ENCODE data around the gene EFCAB12.

Gene EFCAB12

GRCh38 chr3:129432671-129433070, 4.2 kb upstream of the EFCAB12 start:
- no peak overlapping the region for H3K4ac ChIP-seq (ENCODE audit: low read depth in 1 of 2, low read length in 2 of 2)
- H3K4me2 ChIP-seq (ENCODE audit: low read length, poor library complexity, severe bottlenecking), result no peak overlapping the region
- H3K23ac ChIP-seq (ENCODE audit: low read length in 2 of 2), result no peak overlapping the region
- H4K8ac ChIP-seq (ENCODE audit: low read length), result no peak overlapping the region
- H3K36me3 ChIP-seq (ENCODE audit: control insufficient read depth in 1 of 2, insufficient read depth in 2 of 2, low read depth in 1 of 2, low read length in 2 of 2), result peaks cover 13 to 82% of the 10 kb centered on the region in 2 experiments
- H3K4me1 ChIP-seq (ENCODE audit: control insufficient read depth, insufficient read depth, low read depth, low read length), result peaks cover 12% of the 10 kb centered on the region
- no peak overlapping the region for H2BK5ac ChIP-seq (ENCODE audit: low read depth, low read length, poor library complexity, severe bottlenecking)
- H3K79me1 ChIP-seq (replicated peaks; ENCODE audit: low read length, poor library complexity, severe bottlenecking), result peaks cover 1% of the 10 kb centered on the region
- H3K14ac ChIP-seq (ENCODE audit: low read length in 2 of 2), result no peak overlapping the region
- H3K9ac ChIP-seq (ENCODE audit: low read length), result no peak overlapping the region
- no peaks in the 10 kb centered on the region for H3K9me3 ChIP-seq (ENCODE audit: control insufficient read depth, low read length)
- no peak overlapping the region for H2BK15ac ChIP-seq (ENCODE audit: low read depth, poor library complexity, severe bottlenecking)
- no peak overlapping the region for H3K27ac ChIP-seq (ENCODE audit: low read length, poor library complexity, severe bottlenecking)
- no peak overlapping the region for H3K18ac ChIP-seq (ENCODE audit: low read depth in 1 of 2, low read length in 2 of 2)
- H3K4me3 ChIP-seq (ENCODE audit: insufficient read depth in 1 of 2, low read depth in 1 of 2, low read length in 2 of 2), result no peak overlapping the region
- no peak overlapping the region for H2AK5ac ChIP-seq (ENCODE audit: low read length, severe bottlenecking)
- no peak overlapping the region for H2BK12ac ChIP-seq (ENCODE audit: low read length in 2 of 2)
- H2AFZ ChIP-seq (ENCODE audit: low read depth, low read length), result no peak overlapping the region
- no peak for DNase-seq
- no peak overlapping the region for H4K91ac ChIP-seq (ENCODE audit: low read length)
- no peaks in the 10 kb centered on the region for H3K27me3 ChIP-seq (ENCODE audit: control insufficient read depth in 1 of 2, insufficient read depth in 1 of 2, low read length in 2 of 2)
- H2BK120ac ChIP-seq (ENCODE audit: low read depth, low read length), result no peak overlapping the region

- no peaks in the 10 kb centered on the region for H3K9me3 ChIP-seq (ENCODE audit: control insufficient read depth, low read length)
- no peak for DNase-seq
- no peak overlapping the region for H3K14ac ChIP-seq (ENCODE audit: low read length in 2 of 2)
- H2BK15ac ChIP-seq (ENCODE audit: low read depth, poor library complexity, severe bottlenecking), result no peak overlapping the region
- H3K4me3 ChIP-seq (ENCODE audit: insufficient read depth in 1 of 2, low read depth in 1 of 2, low read length in 2 of 2), result no peak overlapping the region
- no peak overlapping the region for H4K91ac ChIP-seq (ENCODE audit: low read length)
- H3K79me1 ChIP-seq (replicated peaks; ENCODE audit: low read length, poor library complexity, severe bottlenecking), result peaks cover 1% of the 10 kb centered on the region
- H3K27me3 ChIP-seq (ENCODE audit: control insufficient read depth in 1 of 2, insufficient read depth in 1 of 2, low read length in 2 of 2), result no peaks in the 10 kb centered on the region
- no peak overlapping the region for H3K18ac ChIP-seq (ENCODE audit: low read depth in 1 of 2, low read length in 2 of 2)
- no peak overlapping the region for H3K4ac ChIP-seq (ENCODE audit: low read depth in 1 of 2, low read length in 2 of 2)
- peaks cover 12% of the 10 kb centered on the region for H3K4me1 ChIP-seq (ENCODE audit: control insufficient read depth, insufficient read depth, low read depth, low read length)
- no peak overlapping the region for H4K8ac ChIP-seq (ENCODE audit: low read length)
- no peak overlapping the region for H2BK5ac ChIP-seq (ENCODE audit: low read depth, low read length, poor library complexity, severe bottlenecking)
- H2BK12ac ChIP-seq (ENCODE audit: low read length in 2 of 2), result no peak overlapping the region
- H3K9ac ChIP-seq (ENCODE audit: low read length), result no peak overlapping the region
- no peak overlapping the region for H3K23ac ChIP-seq (ENCODE audit: low read length in 2 of 2)
- no peak overlapping the region for H2AFZ ChIP-seq (ENCODE audit: low read depth, low read length)
- no peak overlapping the region for H2AK5ac ChIP-seq (ENCODE audit: low read length, severe bottlenecking)
- no peak overlapping the region for H2BK120ac ChIP-seq (ENCODE audit: low read depth, low read length)
- H3K36me3 ChIP-seq (ENCODE audit: control insufficient read depth in 1 of 2, insufficient read depth in 2 of 2, low read depth in 1 of 2, low read length in 2 of 2), result peaks cover 13 to 76% of the 10 kb centered on the region in 2 experiments
- WGBS, result 88% methylated on average over 4 of the region's 7 CpGs
- no peak overlapping the region for H3K4me2 ChIP-seq (ENCODE audit: low read length, poor library complexity, severe bottlenecking)
- peak overlapping the region; percentile 3 for H3K27ac ChIP-seq (ENCODE audit: low read length, poor library complexity, severe bottlenecking)
These were observed 3.6 kb upstream of the EFCAB12 start for GRCh38 chr3:129432036-129432435.

DNA sequence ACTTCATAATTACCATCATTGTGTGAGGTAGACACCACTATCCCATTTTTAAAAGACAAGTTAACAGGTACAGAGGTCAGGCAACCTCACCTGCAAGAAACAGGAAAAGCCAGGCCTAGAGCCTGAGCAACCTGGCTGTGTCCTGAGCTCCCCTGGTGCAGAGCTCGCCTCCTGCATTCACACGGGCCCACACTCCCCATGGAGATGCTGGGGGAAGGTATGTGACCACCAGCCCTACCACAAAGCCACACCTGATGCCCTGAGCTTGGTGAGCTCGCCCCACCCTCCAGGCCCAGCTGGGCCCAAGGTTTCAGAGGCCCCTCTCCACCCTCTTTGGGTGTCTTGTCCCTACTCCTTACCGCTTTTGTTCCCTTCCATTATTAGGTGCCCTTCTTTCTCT, 1.2 kb upstream of the EFCAB12 start:
- Histone ChIP-seq H3K23ac (ENCODE audit: low read length in 2 of 2) (no peak overlapping the region), H3K9ac (ENCODE audit: low read length) (no peak overlapping the region), H3K18ac (ENCODE audit: low read depth in 1 of 2, low read length in 2 of 2) (no peak overlapping the region), H3K9me3 (ENCODE audit: control insufficient read depth, low read length) (no peaks in the 10 kb centered on the region), H3K4me1 (ENCODE audit: control insufficient read depth, insufficient read depth, low read depth, low read length) (peaks cover 12% of the 10 kb centered on the region), H3K27ac (ENCODE audit: low read length, poor library complexity, severe bottlenecking) (no peak overlapping the region), H3K4me3 (ENCODE audit: insufficient read depth in 1 of 2, low read depth in 1 of 2, low read length in 2 of 2) (no peak overlapping the region), H3K4ac (ENCODE audit: low read depth in 1 of 2, low read length in 2 of 2) (peak overlapping the region in 1 of 2 experiments; percentile 51), H4K91ac (ENCODE audit: low read length) (peak overlapping the region; percentile 64), H2BK12ac (ENCODE audit: low read length in 2 of 2) (no peak overlapping the region), H2AFZ (ENCODE audit: low read depth, low read length) (no peak overlapping the region), H2BK120ac (ENCODE audit: low read depth, low read length) (no peak overlapping the region), H4K8ac (ENCODE audit: low read length) (peak overlapping the region; percentile 16), H3K36me3 (ENCODE audit: control insufficient read depth in 1 of 2, insufficient read depth in 2 of 2, low read depth in 1 of 2, low read length in 2 of 2) (peaks cover 11 to 52% of the 10 kb centered on the region in 2 experiments), H3K4me2 (ENCODE audit: low read length, poor library complexity, severe bottlenecking) (no peak overlapping the region), H2BK15ac (ENCODE audit: low read depth, poor library complexity, severe bottlenecking) (no peak overlapping the region), H3K79me1 (replicated peaks; ENCODE audit: low read length, poor library complexity, severe bottlenecking) (no peaks in the 10 kb centered on the region), H2BK5ac (ENCODE audit: low read depth, low read length, poor library complexity, severe bottlenecking) (no peak overlapping the region), H2AK5ac (ENCODE audit: low read length, severe bottlenecking) (no peak overlapping the region), H3K14ac (ENCODE audit: low read length in 2 of 2) (no peak overlapping the region), H3K27me3 (ENCODE audit: control insufficient read depth in 1 of 2, insufficient read depth in 1 of 2, low read length in 2 of 2) (peaks cover 0 to 3% of the 10 kb centered on the region in 2 experiments)
- no peak for DNase-seq
- 87% methylated on average over 4 of the region's 4 CpGs for WGBS

DNA sequence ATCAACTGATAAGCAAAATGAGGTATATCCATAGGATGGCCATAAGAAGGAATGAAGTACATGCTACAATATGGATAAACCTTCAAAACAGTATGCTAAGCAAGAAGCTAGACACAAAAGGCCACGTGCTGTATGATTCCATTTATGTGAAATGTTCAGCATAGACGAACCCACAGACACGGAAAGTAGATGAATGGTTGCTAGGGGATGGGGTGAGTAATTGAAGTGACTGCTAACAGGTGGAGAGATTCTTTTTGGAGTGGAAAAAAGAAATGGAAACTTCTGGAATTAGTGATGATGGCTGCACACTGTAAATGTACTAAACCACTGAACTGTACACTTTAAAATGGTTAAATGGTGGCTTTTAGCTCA, 630 bp upstream of the EFCAB12 start:
- H3K14ac ChIP-seq (ENCODE audit: low read length in 2 of 2), result no peak overlapping the region
- peaks cover 11 to 48% of the 10 kb centered on the region in 2 experiments for H3K36me3 ChIP-seq (ENCODE audit: control insufficient read depth in 1 of 2, insufficient read depth in 2 of 2, low read depth in 1 of 2, low read length in 2 of 2)
- no peaks in the 10 kb centered on the region for H3K79me1 ChIP-seq (replicated peaks; ENCODE audit: low read length, poor library complexity, severe bottlenecking)
- peak overlapping the region in 1 of 2 experiments; percentile 63 for H3K18ac ChIP-seq (ENCODE audit: low read depth in 1 of 2, low read length in 2 of 2)
- H3K27me3 ChIP-seq (ENCODE audit: control insufficient read depth in 1 of 2, insufficient read depth in 1 of 2, low read length in 2 of 2), result peaks cover 0 to 3% of the 10 kb centered on the region in 2 experiments
- H2AK5ac ChIP-seq (ENCODE audit: low read length, severe bottlenecking), result no peak overlapping the region
- H3K23ac ChIP-seq (ENCODE audit: low read length in 2 of 2), result no peak overlapping the region
- H2BK5ac ChIP-seq (ENCODE audit: low read depth, low read length, poor library complexity, severe bottlenecking), result no peak overlapping the region
- DNase-seq, result peak; percentile 26
- no peak overlapping the region for H2AFZ ChIP-seq (ENCODE audit: low read depth, low read length)
- peak overlapping the region; percentile 74 for H4K8ac ChIP-seq (ENCODE audit: low read length)
- 92% methylated on average over 3 of the region's 3 CpGs for WGBS
- H3K4me2 ChIP-seq (ENCODE audit: low read length, poor library complexity, severe bottlenecking), result no peak overlapping the region
- H3K27ac ChIP-seq (ENCODE audit: low read length, poor library complexity, severe bottlenecking), result no peak overlapping the region
- H3K4me3 ChIP-seq (ENCODE audit: insufficient read depth in 1 of 2, low read depth in 1 of 2, low read length in 2 of 2), result peak overlapping the region in 1 of 2 experiments; percentile 88
- H2BK120ac ChIP-seq (ENCODE audit: low read depth, low read length), result no peak overlapping the region
- no peak overlapping the region for H4K91ac ChIP-seq (ENCODE audit: low read length)
- H3K9ac ChIP-seq (ENCODE audit: low read length), result peak overlapping the region; percentile 79
- H2BK15ac ChIP-seq (ENCODE audit: low read depth, poor library complexity, severe bottlenecking), result no peak overlapping the region
- no peak overlapping the region for H3K4ac ChIP-seq (ENCODE audit: low read depth in 1 of 2, low read length in 2 of 2)
- H2BK12ac ChIP-seq (ENCODE audit: low read length in 2 of 2), result no peak overlapping the region
- H3K9me3 ChIP-seq (ENCODE audit: control insufficient read depth, low read length), result no peaks in the 10 kb centered on the region
- H3K4me1 ChIP-seq (ENCODE audit: control insufficient read depth, insufficient read depth, low read depth, low read length), result peaks cover 12% of the 10 kb centered on the region
